K562 (cell line): ENCODE data around the gene CTCFL. TPM values are rescaled to one million over a fixed set of nuclear protein-coding genes. Genes with fewer than 3 reads are reported as not detected.

Source experiments
- FIP1L1 ChIP-seq: fragments of 200-400 bp; formaldehyde crosslinking; IDR thresholded peaks from 2 replicates; pipeline ENCODE4 v1.6.1; 2018; ENCODE audit warnings: mild to moderate bottlenecking, low read depth, low read length; ENCODE audit not compliant: poor library complexity, severe bottlenecking
- FOXP1 ChIP-seq: sonication (generic); formaldehyde crosslinking; IDR thresholded peaks from 2 replicates; pipeline ENCODE4 v1.8.0; 2022; ENCODE audit warnings: mild to moderate bottlenecking, missing genetic modification reagents
- HNRNPH1 ChIP-seq: fragments of 200-400 bp; formaldehyde crosslinking; optimal IDR thresholded peaks from 2 replicates; pipeline ENCODE3; 2017; ENCODE audit warnings: low read depth, mild to moderate bottlenecking, low read length, moderate library complexity
- IRF1 ChIP-seq: sonication (generic); formaldehyde crosslinking; IDR thresholded peaks from 2 replicates; pipeline ENCODE4 v1.8.0; 2022; ENCODE audit warnings: missing genetic modification reagents, mild to moderate bottlenecking, borderline replicate concordance
- MAFG ChIP-seq: fragments of 450-650 bp; conservative IDR thresholded peaks from 2 replicates; pipeline ENCODE4 v1.6.1; 2016; ENCODE audit warnings: missing genetic modification characterization, missing compliant biosample characterization
- MLX ChIP-seq, 2 experiments: fragments of 450-650 bp in 1 of 2; sonication (generic) in 1 of 2; formaldehyde crosslinking; conservative IDR thresholded peaks; 2 replicates each; pipeline versions ENCODE4 v1.4.0 to v1.8.1; 2020 to 2022; ENCODE audit warnings: mild to moderate bottlenecking in 1 of 2, missing genetic modification reagents in 1 of 2
- MTA1 ChIP-seq: fragments of 450-650 bp; IDR thresholded peaks from 2 replicates; pipeline ENCODE4 v1.6.1; 2017; ENCODE audit warnings: borderline replicate concordance
- MYC ChIP-seq, 2 experiments: fragments of 250-450 bp in 1 of 2; sonication (Bioruptor Pico) in 1 of 2; IDR thresholded peaks; 2 replicates each; pipeline versions ENCODE4 v1.5.1 to v1.6.1; 2012 to 2021; ENCODE audit warnings: low read depth in 2 of 2, borderline replicate concordance in 1 of 2, improper control_type of control experiment in 1 of 2, low read length in 1 of 2, mild to moderate bottlenecking in 1 of 2, moderate library complexity in 1 of 2
- NBN ChIP-seq: fragments of 450-650 bp; IDR thresholded peaks from 2 replicates; pipeline ENCODE4 v1.6.1; 2016; ENCODE audit warnings: low read depth, mild to moderate bottlenecking
- RBM22 ChIP-seq: fragments of 200-400 bp; formaldehyde crosslinking; IDR thresholded peaks from 2 replicates; pipeline ENCODE4 v1.6.1; 2018; ENCODE audit warnings: low read length, low read depth; ENCODE audit not compliant: poor library complexity, severe bottlenecking
- SP2 ChIP-seq: IDR thresholded peaks from 2 replicates; pipeline ENCODE4 v1.6.1; 2011; ENCODE audit warnings: mild to moderate bottlenecking, low read depth, low read length, moderate library complexity; ENCODE audit not compliant: poor library complexity, severe bottlenecking; ENCODE audit errors: extremely low read depth
- TBP ChIP-seq: optimal IDR thresholded peaks from 2 replicates; pipeline ENCODE3; 2011; ENCODE audit warnings: low read depth, low read length, improper control_type of control experiment
- THAP12 ChIP-seq: fragments of 250-450 bp; sonication (Bioruptor Pico); IDR thresholded peaks from 2 replicates; pipeline ENCODE4 v1.9.0; 2021; ENCODE audit warnings: mild to moderate bottlenecking, inconsistent platforms
- ZBTB2 ChIP-seq: fragments of 450-650 bp; IDR thresholded peaks from 2 replicates; pipeline ENCODE4 v1.6.1; 2016; ENCODE audit warnings: antibody characterized with exemption
- ZZZ3 ChIP-seq: fragments of 450-650 bp; IDR thresholded peaks from 2 replicates; pipeline ENCODE4 v1.6.1; 2016; ENCODE audit warnings: antibody characterized with exemption, mild to moderate bottlenecking, moderate library complexity
- polyA plus RNA-seq, 8 experiments: library from polyadenylated mRNA; depleted of rRNA in 4 of 8; stranded (reverse) in 5 of 8; unstranded in 3 of 8; fragments of >200 nt; fragmentation: Nextera tagmentation in 2 of 8; fragmentation: Illumina TruSeq in 1 of 8; extraction: Ambion mirVana in 2 of 8; extraction: Trizol in 1 of 8; gene quantifications; 2 replicates each; pipeline versions ENCODE4 v1.2.1 to v1.2.3, GENCODE V29; 2011 to 2014; ENCODE audit warnings: inconsistent platforms in 1 of 8, missing spikeins in 1 of 8
- total RNA-seq, 7 experiments: library from RNA; depleted of rRNA in 6 of 7; stranded (reverse); fragments of >200 nt in 6 of 7; fragmentation: Illumina TruSeq in 2 of 7; extraction: Trizol in 2 of 7; gene quantifications; 2 replicates each; pipeline versions ENCODE4 v1.2.1 to v1.2.3, GENCODE V29; 2011 to 2021; ENCODE audit warnings: low replicate concordance in 1 of 7
- TF ChIP-seq, protein P1 (sequence below): sonication (generic); formaldehyde crosslinking; IDR thresholded peaks from 2 replicates; pipeline ENCODE4 v1.8.0; 2022; ENCODE audit warnings: mild to moderate bottlenecking, missing genetic modification reagents
- TF ChIP-seq, protein P2 (sequence below), 3 experiments: fragments of 200-800 bp in 1 of 3; sonication (Bioruptor generic) in 1 of 3; sonication (generic) in 1 of 3; formaldehyde crosslinking in 1 of 3; IDR thresholded peaks; 2 replicates each; pipeline versions ENCODE4 v1.6.1 to v1.8.0; 2016 to 2022; ENCODE audit warnings: mild to moderate bottlenecking in 2 of 3, missing compliant biosample characterization in 2 of 3, missing genetic modification characterization in 2 of 3, missing genetic modification reagents in 1 of 3

CTCFL gene
- total and polyA plus RNA-seq, 9 of the 15 experiments (the other 6 are each of a cell fraction or from before 2014, with no cell fraction given) = 42.4 to 188 (median 111) TPM

GRCh38 chr20:57524511-57525176 is at the start of gene CTCFL (continued):
- no peak for TF ChIP-seq SP2
- TF ChIP-seq MYC (IDR thresholded peaks at IDR 0.05; ENCODE audit: low read depth, low read length) = peak; percentile 96
- TF ChIP-seq MYC (CRISPR knock-in tag; IDR thresholded peaks at IDR 0.05; ENCODE audit: borderline replicate concordance, low read depth) = peak; percentile 78; the same call in 1 of the 2 replicates
- TF ChIP-seq ZZZ3 = peak; percentile 93
- no peak for TF ChIP-seq IRF1 (CRISPR knock-in tag)
- TF ChIP-seq FOXP1 (CRISPR knock-in tag) = peak; percentile 79
- no peak for TF ChIP-seq RBM22
- TF ChIP-seq MLX (CRISPR knock-in tag; conservative IDR thresholded peaks at IDR 0.05) = no peak
- TF ChIP-seq HNRNPH1 = no peak
- no peak for TF ChIP-seq THAP12 (CRISPR knock-in tag)
- TF ChIP-seq, protein P1, sequence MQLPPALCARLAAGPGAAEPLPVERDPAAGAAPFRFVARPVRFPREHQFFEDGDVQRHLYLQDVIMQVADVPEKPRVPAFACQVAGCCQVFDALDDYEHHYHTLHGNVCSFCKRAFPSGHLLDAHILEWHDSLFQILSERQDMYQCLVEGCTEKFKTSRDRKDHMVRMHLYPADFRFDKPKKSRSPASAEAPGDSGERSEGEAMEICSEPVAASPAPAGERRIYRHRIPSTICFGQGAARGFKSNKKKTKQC (CRISPR knock-in tag) = peak; percentile 38; the same call in 1 of the 2 replicates
- TF ChIP-seq MTA1 = no peak
- no peak for TF ChIP-seq MAFG (tag)
- TF ChIP-seq, protein P2, sequence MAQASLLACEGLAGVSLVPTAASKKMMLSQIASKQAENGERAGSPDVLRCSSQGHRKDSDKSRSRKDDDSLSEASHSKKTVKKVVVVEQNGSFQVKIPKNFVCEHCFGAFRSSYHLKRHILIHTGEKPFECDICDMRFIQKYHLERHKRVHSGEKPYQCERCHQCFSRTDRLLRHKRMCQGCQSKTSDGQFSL (CRISPR knock-in tag; IDR thresholded peaks at IDR 0.05) = 0 out of 2 replicates have a peak, but pooled peaks have one; percentile 31
- TF ChIP-seq, protein P2 (tag; IDR thresholded peaks at IDR 0.05) = no peak; a peak in 1 of 4 replicates
- no peak for TF ChIP-seq NBN
- no peak; the same call in 1 of the 2 replicates for TF ChIP-seq ZBTB2
- peak; percentile 48 for TF ChIP-seq FIP1L1
- TF ChIP-seq TBP = peak; percentile 15
